Stimulated activated naive CD8-positive, alpha-beta T cell treated with anti-CD3 and anti-CD28 coated beads, Interleukin-15, amount 100 ng/mL, for 72 hours (primary cell): ENCODE results near the gene NBPF3.
"Not testable (repeated sequence)": the region's sequence is repeated elsewhere in the genome, so short reads cannot be mapped to it uniquely, and the experiment has no call there.

Experiments used
- ATAC-seq: fragments of 150-1000 bp; cut with Tn5 transposase; 2 replicates; pipeline ENCODE4 v1.10.0; 2021; ENCODE audit warnings: mild to moderate bottlenecking, moderate library complexity
- DNase-seq, 2 donors: peaks; one replicate each; pipeline ENCODE4 v3.0.0; 2021 to 2022
- H3K27ac Mint-ChIP-seq, 2 donors: one replicate each; pipeline ENCODE4 v1.8.0; 2022; ENCODE audit warnings: mild to moderate bottlenecking in 2 of 2, mixed read lengths in 2 of 2, moderate library complexity in 2 of 2
- H3K27me3 Mint-ChIP-seq: one replicate; pipeline ENCODE4 v1.8.0; 2022; ENCODE audit warnings: mixed read lengths
- H3K4me1 Mint-ChIP-seq: one replicate; pipeline ENCODE4 v1.8.0; 2022; ENCODE audit warnings: mild to moderate bottlenecking, mixed read lengths
- H3K4me3 Mint-ChIP-seq, 2 donors: one replicate each; pipeline ENCODE4 v1.8.0; 2022; ENCODE audit warnings: mild to moderate bottlenecking in 2 of 2, mixed read lengths in 2 of 2, moderate library complexity in 1 of 2
- H3K9me3 Mint-ChIP-seq, 2 donors: one replicate each; pipeline ENCODE4 v1.8.0; 2022; ENCODE audit warnings: mixed read lengths in 2 of 2

The NBPF3 gene, protein sequence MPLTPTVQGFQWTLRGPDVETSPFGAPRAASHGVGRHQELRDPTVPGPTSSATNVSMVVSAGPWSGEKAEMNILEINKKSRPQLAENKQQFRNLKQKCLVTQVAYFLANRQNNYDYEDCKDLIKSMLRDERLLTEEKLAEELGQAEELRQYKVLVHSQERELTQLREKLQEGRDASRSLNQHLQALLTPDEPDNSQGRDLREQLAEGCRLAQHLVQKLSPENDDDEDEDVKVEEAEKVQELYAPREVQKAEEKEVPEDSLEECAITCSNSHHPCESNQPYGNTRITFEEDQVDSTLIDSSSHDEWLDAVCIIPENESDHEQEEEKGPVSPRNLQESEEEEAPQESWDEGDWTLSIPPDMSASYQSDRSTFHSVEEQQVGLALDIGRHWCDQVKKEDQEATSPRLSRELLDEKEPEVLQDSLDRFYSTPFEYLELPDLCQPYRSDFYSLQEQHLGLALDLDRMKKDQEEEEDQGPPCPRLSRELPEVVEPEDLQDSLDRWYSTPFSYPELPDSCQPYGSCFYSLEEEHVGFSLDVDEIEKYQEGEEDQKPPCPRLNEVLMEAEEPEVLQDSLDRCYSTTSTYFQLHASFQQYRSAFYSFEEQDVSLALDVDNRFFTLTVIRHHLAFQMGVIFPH

GRCh38 chr1:21439721-21440629 lies at the start of gene NBPF3:
Gene NBPF3 (plus strand): TSS chr1:21440137. CDS start chr1:21445087, 4,950 bp downstream.
- H3K27ac Mint-ChIP-seq: peak within 1 kb of the TSS; percentile 86 to 91
- ATAC-seq: peak; percentile 97
- no peaks in the 10 kb centered on the region for H3K9me3 Mint-ChIP-seq

DNA sequence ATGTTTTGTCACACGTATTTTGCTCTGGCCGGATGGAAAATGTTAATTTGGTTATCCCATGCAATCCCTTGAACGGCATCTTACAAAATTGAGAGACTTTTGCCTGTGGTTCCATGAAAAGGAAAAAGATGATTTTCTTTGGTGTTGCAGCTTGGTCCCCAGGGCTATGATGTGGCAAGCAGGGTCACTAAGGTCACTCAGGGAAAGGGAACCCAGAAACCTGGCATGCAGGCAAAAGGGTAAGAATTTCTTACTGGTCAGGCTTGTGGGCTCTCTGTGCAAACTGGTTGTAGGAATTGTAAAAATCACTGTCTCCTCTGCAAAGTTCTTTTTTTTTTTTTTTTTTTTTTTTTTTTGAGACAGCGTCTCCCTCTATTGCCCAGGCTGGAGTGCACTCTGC lies 48.4 kb upstream of the NBPF3 start:
- H3K27me3 Mint-ChIP-seq: peaks cover 10% of the 10 kb centered on the region
- H3K9me3 Mint-ChIP-seq: no peaks in the 10 kb centered on the region
- peaks cover 7% of the 10 kb centered on the region for H3K4me1 Mint-ChIP-seq
- H3K4me3 Mint-ChIP-seq: no peak overlapping the region
- no peak for DNase-seq
- no peak for ATAC-seq
- no peak overlapping the region for H3K27ac Mint-ChIP-seq

More at GRCh38 chr1:21439721-21440629, at the start of gene NBPF3:
- H3K4me1 Mint-ChIP-seq: peaks cover 28% of the 10 kb centered on the region
- peak within 1 kb of the TSS; percentile 91 to 97 for H3K4me3 Mint-ChIP-seq
- DNase-seq: peak; percentile 86 to 89
- H3K27me3 Mint-ChIP-seq: peaks cover 25% of the 10 kb centered on the region

DNA sequence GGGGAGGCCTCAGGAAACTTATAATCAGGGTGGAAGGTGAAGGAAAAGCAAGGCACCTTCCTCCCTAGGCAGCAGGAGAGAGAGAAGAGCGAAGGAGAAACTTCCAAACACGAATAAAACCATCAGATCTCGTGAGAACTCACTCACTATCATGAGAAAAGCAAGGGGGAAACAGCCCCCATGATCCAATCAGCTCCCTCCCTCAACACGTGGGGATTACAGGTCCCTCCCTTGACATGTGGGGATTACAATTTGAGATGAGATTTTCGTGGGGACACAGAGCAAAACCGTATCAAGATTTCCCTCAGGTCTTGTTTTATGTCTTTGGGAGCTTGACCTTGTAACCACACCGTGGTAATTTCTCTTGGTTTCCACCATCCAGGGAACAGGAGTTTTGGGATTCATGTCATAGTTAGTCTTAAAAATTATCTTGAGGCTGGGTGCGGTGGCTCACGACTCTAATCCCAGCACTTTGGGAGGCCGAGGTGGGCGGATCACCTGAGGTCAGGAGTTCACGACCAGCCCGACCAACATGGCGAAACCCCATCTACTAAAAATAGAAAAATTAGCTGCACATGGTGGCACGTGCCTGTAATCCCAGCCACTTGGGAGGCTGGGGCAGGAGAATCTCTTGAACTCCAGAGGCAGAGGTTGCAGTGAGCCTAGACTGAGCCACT lies 47.2 kb upstream of the NBPF3 start:
- no peaks in the 10 kb centered on the region for H3K9me3 Mint-ChIP-seq
- ATAC-seq: no peak
- peaks cover 10% of the 10 kb centered on the region for H3K27me3 Mint-ChIP-seq
- peak overlapping the region in 1 of 2 donors; percentile 3 for H3K27ac Mint-ChIP-seq
- H3K4me1 Mint-ChIP-seq: peaks cover 9% of the 10 kb centered on the region
- no peak overlapping the region for H3K4me3 Mint-ChIP-seq
- DNase-seq: no peak

DNA sequence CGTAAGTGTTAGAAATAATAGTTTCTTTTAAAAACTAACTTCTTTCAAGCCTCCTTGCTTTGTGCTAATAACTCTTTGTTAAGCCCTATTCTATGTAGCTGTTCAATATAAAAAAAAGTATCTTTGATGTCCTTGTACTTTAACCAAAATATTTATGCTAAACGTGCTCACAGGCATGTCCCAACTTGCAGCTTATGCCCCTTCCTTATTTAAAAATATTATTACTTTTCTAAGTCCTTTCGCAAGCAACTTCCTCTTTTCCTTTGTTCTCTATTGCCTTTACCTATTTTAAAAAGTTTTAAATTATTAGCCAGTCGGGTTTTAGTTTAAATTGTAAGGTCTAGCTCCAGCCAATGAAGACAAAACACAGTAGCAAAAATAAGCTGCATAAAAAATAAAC lies 43.4 kb upstream of the NBPF3 start:
- Mint-ChIP-seq H3K27me3 (peaks cover 27% of the 10 kb centered on the region), H3K4me1 (peaks cover 13% of the 10 kb centered on the region), H3K27ac (no peak overlapping the region), H3K4me3 (no peak overlapping the region), H3K9me3 (no peaks in the 10 kb centered on the region)
- ATAC-seq (no peak), DNase-seq (no peak)

- Mint-ChIP-seq H3K4me3 (peak overlapping the region; percentile 78 to 80), H3K4me1 (peaks cover 13% of the 10 kb centered on the region), H3K27ac (peak overlapping the region in 1 of 2 donors; percentile 87), H3K27me3 (peaks cover 23% of the 10 kb centered on the region), H3K9me3 (no peaks in the 10 kb centered on the region)
- DNase-seq (peak; percentile 29 to 30), ATAC-seq (peak; percentile 72)
Observed at GRCh38 chr1:21397813-21398188, 42.1 kb upstream of the NBPF3 start.

DNA sequence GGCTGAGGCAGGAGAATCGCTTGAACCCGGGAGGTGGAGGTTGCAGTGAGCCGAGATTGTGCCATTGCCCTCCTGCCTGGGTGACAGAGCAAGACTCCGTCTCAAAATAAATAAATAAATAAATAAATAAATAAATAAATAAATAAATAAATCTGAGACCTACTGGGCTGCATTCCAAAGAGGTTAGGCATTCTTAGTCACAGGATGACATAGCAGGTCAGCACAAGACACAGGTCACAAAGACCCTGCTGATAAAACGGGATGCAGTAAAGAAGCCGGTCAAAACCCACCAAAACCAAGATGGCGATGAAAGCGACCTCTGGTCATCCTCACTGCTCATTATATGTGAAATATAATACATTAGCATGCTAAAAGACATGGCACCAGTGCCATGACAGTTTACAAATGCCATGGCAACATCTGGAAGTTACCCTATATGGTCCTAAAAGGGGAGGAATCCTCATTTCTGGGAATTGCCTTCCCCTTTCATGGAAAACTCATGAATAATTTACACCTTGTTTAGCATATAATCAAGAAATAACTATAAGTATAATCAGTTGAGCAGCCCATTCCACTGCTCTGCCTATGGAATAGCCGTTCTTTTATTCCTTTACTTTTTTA lies 38.1 kb upstream of the NBPF3 start:
- DNase-seq, H3K9me3 Mint-ChIP-seq, H3K4me3 Mint-ChIP-seq, ATAC-seq, H3K27ac Mint-ChIP-seq: not testable (repeated sequence)
- Mint-ChIP-seq H3K27me3 (peaks cover 32% of the 10 kb centered on the region), H3K4me1 (peaks cover 13% of the 10 kb centered on the region)

- Mint-ChIP-seq H3K27ac (no peak overlapping the region), H3K9me3 (no peaks in the 10 kb centered on the region), H3K4me3 (no peak overlapping the region), H3K27me3 (peaks cover 50% of the 10 kb centered on the region), H3K4me1 (no peaks in the 10 kb centered on the region)
- ATAC-seq (no peak), DNase-seq (no peak)
Observed at GRCh38 chr1:21406659-21407058, 33.3 kb upstream of the NBPF3 start.

DNA sequence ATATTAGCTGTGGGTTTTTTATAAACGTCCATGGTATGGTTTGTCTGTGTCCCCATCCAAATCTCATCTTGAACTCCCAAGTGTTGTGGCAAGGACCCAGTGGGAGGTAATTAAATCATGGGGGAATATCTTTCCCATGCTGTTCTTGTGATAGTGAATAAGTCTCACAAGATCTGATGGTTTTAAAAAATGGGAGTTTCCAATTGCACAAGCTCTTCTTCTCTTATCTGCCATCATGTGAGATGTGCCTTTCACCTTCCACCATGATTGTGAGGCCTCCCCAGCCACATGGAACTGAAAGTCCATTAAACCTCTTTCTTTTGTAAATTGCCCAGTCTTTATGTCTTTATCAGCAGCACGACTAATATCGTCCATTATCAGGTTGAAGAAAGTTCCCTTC lies 30.0 kb upstream of the NBPF3 start:
- not testable (repeated sequence) for H3K4me3 Mint-ChIP-seq, H3K9me3 Mint-ChIP-seq, H3K4me1 Mint-ChIP-seq, DNase-seq, ATAC-seq, H3K27ac Mint-ChIP-seq
- peaks cover 43% of the 10 kb centered on the region for H3K27me3 Mint-ChIP-seq

DNA sequence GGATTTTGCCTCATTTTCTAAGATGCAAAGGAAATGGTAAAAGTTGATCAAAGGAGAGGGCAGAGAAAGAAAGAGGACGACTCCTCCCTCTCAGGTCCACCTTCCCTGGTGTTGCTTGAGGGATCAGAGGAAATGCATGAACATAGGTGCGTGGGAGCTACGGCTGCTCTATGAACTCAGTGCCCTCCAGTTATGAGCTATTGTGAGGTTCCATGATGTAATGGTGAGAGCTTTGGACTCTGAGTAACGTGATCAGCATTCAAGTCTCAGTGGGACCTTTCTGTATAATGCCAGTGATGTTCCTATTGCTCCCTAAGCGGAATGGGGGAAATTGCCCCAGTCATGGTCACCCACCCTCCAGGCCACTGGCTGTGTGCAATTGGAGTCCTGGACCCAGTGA lies 25.9 kb upstream of the NBPF3 start:
- Mint-ChIP-seq H3K9me3 (no peaks in the 10 kb centered on the region), H3K27ac (no peak overlapping the region), H3K4me3 (no peak overlapping the region), H3K27me3 (peaks cover 42% of the 10 kb centered on the region), H3K4me1 (no peaks in the 10 kb centered on the region)
- DNase-seq (no peak), ATAC-seq (no peak)

GRCh38 chr1:21420378-21420777 lies 19.6 kb upstream of the NBPF3 start:
- not testable (repeated sequence) for H3K27ac Mint-ChIP-seq, H3K4me1 Mint-ChIP-seq, H3K9me3 Mint-ChIP-seq, H3K4me3 Mint-ChIP-seq, ATAC-seq, DNase-seq
- H3K27me3 Mint-ChIP-seq: peaks cover 56% of the 10 kb centered on the region

GRCh38 chr1:21421307-21421706 lies 18.6 kb upstream of the NBPF3 start:
- not testable (repeated sequence) for DNase-seq, H3K4me1 Mint-ChIP-seq, ATAC-seq, H3K27ac Mint-ChIP-seq, H3K9me3 Mint-ChIP-seq, H3K4me3 Mint-ChIP-seq
- H3K27me3 Mint-ChIP-seq: peaks cover 52% of the 10 kb centered on the region

GRCh38 chr1:21427798-21428480 lies 12.0 kb upstream of the NBPF3 start:
- Mint-ChIP-seq H3K27me3 (peaks cover 37% of the 10 kb centered on the region), H3K4me3 (peak overlapping the region; percentile 40 to 48)
- peak; percentile 55 for ATAC-seq
- not testable (repeated sequence) for H3K4me1 Mint-ChIP-seq, H3K9me3 Mint-ChIP-seq, H3K27ac Mint-ChIP-seq, DNase-seq

GRCh38 chr1:21428481-21429073 lies 11.4 kb upstream of the NBPF3 start:
- H3K27ac Mint-ChIP-seq, DNase-seq, H3K4me3 Mint-ChIP-seq, H3K9me3 Mint-ChIP-seq, H3K4me1 Mint-ChIP-seq: not testable (repeated sequence)
- ATAC-seq: peak; percentile 42
- peaks cover 37% of the 10 kb centered on the region for H3K27me3 Mint-ChIP-seq

DNA sequence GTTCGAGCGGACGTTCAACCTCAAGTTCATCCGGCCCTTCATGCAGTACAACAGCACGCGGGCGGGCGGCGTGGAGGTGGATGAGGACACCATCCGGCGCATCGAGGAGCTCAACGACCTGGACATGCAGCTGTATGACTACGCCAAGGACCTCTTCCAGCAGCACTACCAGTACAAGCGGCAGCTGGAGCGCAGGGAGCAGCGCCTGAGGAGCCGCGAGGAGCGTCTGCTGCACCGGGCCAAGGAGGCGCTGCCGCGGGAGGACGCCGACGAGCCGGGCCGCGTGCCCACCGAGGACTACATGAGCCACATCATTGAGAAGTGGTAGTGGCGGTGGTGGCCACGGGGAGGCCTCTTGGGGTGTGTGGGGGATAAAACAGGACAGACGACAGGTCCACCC lies 10.7 kb upstream of the NBPF3 start:
- H3K4me3 Mint-ChIP-seq, ATAC-seq, H3K27ac Mint-ChIP-seq, DNase-seq, H3K4me1 Mint-ChIP-seq, H3K9me3 Mint-ChIP-seq: not testable (repeated sequence)
- peaks cover 41% of the 10 kb centered on the region for H3K27me3 Mint-ChIP-seq
